EH (cell line): ENCODE results near the gene NADSYN1.
A peak's percentile ranks its signal among the peaks of the same experiment; 100 is the strongest.
"Not testable (repeated sequence)": the region's sequence is repeated elsewhere in the genome, so short reads cannot be mapped to it uniquely, and the experiment has no call there.

Experiments used
- DNase-seq: peaks from one replicate; pipeline ENCODE4 v3.0.0-alpha.2; 2015; ENCODE audit warnings: low read depth

The NADSYN1 gene

DNA sequence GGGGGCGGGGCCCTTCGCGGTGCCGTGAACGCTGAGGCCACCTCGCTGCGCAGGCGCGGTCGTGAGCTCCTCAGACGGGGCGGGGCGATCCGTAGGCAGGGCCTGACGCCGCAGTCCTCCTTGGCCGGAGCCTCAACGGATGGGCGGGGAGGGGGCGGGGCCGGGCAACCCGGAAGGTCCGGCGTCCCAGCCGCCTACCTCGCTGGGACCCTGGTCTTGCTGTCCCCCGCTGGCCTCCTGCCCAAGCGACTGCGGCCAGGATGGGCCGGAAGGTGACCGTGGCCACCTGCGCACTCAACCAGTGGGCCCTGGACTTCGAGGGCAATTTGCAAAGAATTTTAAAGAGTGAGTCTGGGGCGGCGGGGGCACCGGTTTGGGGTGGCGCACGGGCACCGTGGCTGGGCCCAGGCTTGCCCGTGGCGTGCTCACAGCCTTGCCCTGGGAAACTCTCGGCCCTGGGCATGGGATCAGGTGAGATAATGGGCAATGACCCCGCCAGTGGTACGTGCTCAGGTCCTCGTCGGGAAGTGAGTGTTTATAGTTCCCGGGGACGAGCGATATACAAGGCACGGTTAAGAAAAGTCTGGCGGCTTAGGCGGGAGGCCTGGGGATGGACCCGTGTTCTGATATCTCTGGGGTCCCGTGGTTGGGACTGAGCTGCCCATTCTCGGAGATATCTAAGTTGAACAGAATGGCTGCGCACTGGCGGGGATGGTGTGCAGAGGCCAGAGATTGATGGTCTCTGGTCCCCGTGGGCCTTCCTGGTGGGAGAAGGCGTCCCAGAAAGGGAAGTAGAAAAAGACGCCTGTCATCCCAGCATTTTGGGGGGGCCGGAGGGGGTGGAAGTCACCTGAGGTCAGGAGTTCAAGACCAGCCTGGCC is at the start of gene NADSYN1:
Gene NADSYN1 (plus strand): TSS at position 167 of the 881 bp plus-strand sequence. CDS start 94 bp downstream, at position 261.
- DNase-seq: peak; percentile 94

DNA sequence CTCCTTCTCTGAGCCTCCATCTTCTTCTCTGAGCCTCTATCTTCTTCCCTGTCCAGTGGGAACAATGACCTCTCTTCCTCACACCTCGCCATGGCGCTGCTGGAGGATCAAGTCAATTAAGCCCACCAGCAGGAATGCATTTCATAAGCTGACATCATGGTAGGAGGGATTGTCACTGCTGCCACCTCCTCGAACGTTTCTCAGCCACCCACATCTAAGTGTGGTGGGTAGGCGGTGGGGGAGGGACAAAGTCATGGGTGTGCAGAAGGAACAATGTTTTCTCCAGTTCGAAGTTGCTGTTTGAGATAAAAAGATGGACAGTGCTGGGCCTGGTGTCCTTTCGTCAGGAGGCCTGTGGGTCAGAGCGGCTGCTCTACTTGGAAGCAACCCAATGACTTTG is 48.8 kb upstream of the NADSYN1 start:
- DNase-seq: no peak

DNA sequence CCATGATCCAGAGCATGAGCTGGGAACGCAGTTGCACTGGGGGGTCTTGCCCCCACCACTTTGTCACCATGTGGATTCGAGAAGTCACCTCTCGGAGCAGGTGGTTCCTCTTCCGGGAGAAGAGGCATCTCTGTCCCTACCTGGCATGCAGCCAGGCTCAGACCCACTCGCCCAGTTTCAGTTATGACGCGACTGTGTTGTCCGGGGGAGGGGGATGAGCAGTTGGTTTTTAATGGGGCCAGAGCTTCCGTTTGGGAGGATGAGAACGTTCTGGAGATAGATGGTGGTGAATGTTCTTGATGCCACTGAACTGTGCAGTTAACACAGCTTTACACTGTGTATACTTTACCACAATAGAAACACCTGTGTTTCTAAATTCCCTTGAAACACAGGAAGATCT is 46.3 kb upstream of the NADSYN1 start:
- DNase-seq: no peak

DNA sequence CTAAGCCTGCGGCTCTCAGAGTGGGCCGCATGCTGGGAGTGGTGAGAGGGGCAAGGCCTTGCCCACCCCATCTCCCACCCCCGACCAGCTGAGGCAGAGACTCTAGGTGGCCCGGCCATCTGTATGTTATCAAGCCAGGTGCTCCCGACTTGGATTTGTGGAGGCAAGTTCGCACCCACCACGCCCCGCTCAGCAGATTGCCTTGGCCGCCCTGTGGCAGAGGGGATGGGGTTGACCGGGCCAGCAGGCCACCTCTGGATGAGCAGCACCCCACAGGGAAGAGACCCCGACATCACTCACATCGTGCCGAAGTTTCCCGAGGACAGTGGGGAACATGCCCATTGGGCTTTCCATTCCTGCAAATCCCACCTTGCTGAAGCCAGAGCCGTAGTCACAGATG is 45.6 kb upstream of the NADSYN1 start:
- no peak for DNase-seq

DNA sequence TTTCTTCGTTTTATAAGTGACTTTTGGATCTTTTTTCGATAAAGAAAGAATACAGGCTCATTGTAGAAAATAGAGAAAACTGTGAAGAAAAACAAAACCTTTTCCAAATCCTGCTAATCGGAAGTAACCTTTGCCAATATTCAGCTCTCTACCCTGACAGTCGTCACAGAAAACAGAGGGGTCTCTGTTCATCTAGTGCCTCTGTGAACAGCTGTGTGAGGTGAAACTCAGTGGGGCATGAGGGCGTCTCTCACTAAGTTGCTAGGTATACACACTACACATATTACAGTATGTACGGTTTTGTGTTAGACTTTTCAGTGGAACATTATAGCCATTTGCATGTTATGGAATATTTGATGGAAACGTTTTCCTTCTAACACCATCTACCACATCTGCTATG is 44.2 kb upstream of the NADSYN1 start:
- no peak for DNase-seq

DNA sequence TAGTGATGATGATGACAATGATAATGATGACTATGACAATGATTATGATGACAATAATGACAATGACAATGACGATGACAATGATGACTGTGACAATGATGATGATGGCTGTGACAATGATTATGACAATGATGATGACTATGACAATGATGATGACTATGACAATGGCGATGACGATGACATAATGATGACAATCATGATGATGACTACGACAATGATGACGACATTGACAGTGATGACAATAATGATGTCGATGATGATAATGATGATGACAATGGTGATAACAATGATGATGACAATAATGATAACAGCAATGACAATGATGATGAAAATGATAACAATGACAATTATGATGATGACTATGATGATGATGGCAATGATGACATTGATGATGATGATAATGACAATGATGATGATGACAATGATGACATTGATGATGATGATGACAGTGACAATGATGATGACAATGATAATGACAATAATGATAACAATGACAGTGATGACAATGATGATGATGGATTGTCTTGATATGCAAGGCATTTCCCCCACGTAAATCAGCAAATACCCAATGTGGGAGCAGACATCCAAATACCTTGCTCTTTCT is 42.5 kb upstream of the NADSYN1 start:
- DNase-seq: no peak

DNA sequence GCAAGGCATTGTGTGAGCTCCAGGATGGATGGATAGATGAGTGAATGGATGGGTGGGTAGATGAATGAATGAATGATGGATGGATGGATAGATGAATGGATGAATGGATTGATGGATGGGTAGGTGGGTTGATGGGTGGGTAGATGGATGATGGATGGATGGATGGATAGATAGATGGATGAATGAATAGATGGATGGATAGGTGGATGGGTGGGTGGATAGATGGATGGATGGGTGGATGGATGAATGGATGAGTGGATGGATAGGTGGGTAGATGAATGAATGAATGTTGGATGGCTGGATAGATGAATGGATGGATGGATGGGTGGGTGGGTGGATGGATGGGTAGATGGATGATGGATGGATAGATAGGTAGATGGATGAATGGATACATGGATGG is 38.4 kb upstream of the NADSYN1 start:
- no peak for DNase-seq

DNA sequence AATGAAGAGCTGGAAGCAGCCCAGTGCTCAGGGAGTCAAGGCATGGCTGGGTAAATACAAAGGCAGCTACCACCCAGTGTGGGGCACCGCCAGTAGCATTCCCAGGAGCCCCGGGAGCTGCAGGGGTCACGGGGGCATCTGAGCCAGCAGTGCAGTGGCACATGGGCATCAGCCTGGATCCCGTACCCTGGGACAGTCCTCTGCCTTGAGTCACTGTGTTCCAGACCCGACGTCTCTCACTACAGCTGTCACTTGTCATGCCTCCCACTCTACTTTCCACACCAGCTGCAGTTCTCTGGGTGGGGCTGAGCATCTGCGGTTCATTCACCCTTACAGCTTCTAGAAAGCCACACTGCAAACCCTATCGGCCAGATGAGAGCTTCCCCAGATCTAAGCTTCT is 34.4 kb upstream of the NADSYN1 start:
- DNase-seq: no peak

DNA sequence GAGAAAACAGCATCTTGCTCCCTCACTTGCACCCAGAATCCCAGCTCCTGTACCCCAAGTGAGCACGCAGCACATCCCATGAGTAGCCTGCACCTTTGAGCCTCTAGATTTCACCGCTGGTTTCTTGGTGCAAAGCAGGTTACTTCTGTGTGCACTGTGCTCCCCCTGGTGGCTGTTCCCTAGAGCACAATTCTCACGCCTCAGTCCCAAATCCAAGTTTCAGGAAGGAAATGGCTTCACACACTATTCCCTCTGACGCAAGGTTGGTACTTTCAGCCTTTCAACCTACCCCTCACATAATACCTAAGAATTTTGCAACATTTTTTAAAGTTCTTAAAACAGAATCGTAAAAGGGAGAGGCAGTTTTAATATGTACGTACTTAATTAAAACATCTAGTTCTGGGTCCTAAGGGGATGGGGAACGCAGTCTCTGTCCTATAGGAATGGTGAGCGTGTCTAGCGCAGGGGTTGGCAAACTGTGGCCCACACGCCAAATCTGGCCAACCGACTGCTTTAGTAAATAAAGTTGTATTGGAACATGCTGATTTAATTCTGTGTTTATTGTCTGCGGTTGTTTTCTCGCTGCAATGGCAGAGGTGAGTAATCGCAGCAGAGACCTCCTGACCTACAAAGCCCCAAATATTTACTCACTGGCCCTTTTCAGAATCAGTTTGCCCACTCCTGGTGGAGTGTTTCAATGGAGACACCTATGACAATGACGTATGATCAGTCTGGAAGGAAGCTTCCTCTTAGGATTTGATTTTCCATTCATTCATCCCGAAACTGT is 32.4 kb upstream of the NADSYN1 start:
- peak; percentile 55 for DNase-seq

DNA sequence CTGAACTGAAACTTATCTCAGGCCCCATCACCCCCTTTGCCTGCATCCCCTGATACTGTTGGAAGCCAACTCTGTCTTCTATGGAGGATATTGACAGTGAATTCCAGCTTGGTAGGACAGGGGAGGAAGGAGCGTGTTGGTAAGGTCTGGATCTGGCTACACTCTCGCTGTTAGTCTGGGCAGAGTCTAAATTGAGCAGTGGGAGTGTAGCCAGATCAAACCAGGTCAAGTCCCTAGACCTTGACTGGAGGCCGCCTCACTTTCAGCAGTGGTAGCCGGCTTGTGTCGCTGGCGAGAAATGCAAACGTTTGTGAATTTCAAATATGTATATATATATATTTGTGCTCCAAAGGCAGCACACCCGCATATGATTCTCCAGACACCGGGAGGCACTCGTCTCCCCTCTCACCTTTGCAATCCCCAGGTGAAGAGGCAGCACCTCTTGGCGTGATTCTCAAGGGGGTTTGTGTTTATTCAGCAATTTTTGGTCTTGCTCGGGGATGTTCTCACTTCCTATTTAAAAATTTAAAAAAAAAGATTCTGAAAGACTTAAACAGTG is 31.5 kb upstream of the NADSYN1 start:
- DNase-seq: no peak

DNA sequence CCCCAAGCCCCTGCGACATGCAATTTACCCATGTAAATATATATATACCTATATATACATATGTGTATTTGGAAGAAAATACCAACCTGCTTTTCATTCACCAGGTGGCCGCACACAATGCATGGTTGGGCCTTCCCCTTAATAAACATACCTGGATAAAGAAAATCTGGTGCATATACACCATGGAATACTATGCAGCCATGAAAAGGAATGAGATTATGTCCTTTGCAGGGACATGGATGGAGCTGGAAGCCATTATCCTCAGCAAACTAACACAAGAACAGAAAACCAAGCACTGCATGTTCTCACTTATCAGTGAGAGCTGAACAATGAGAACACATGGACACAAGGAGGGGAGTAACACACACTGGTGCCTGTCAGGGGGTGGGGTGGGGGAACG is 30.7 kb upstream of the NADSYN1 start:
- DNase-seq: not testable (repeated sequence)

DNA sequence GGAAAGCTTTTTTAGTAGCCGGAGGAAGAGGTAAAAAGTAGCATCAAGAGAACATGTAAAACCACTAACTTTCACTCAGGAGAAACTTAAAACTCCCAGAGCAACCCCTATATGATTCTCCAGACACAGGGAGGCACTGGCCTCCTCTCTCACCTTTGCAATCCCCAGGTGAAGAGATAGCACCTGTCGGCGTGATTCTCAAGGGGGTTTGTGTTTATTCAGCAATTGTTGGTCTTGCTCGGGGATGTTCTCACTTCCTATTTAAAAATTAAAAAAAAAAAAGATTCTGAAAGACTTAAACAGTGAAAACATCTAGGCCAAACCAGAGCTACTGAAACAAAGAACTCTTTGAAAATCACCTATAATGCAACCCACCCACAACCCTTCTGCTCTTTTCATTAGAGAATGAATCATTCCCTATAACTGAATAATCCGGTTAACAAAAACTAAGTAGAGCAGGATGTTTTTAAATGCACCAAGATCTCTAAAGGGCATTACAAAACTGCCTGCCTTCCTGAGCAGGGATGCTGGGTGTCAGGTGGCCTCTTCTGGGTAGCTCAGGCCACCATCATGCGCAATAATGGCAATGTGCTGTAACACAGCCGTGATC is 29.7 kb upstream of the NADSYN1 start:
- DNase-seq: no peak

DNA sequence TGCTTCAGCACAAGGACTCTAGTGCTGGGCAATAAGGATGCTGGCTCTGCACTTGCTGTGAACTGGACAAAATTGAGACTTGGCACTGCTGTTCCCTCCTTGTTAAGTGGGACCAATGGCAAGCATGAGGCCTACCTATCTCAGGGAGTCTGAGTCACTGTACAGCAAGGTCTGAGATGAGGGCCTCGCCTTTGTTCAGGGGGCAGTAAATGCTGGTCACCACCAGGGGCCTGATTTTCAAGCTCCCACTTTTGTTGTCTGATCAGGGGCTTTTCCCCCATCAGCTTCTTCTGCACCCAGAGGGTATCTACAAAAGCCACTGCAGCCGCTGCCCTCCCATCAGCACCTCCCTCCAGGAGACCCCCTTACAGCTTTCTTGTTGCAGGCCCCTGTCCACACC is 27.6 kb upstream of the NADSYN1 start:
- no peak for DNase-seq

DNA sequence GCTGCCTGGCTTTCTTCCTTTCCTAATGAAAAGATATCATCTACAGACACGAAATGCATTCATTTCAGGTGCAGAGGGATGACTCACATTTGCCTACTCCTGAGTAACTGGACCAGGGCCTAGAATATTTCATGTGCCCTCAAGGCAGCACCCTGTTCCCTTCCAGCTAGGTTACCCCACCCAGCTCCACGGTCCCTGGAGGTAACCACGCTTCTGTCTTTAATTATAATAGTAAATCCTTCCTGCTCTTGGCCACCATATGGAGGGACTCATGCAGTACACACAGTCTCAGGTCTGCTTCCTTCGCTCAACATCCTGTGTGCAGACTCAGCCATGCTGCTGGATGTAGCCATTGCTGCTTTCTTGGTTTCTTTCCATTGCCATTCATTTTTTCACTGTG is 27.1 kb upstream of the NADSYN1 start:
- no peak for DNase-seq

DNA sequence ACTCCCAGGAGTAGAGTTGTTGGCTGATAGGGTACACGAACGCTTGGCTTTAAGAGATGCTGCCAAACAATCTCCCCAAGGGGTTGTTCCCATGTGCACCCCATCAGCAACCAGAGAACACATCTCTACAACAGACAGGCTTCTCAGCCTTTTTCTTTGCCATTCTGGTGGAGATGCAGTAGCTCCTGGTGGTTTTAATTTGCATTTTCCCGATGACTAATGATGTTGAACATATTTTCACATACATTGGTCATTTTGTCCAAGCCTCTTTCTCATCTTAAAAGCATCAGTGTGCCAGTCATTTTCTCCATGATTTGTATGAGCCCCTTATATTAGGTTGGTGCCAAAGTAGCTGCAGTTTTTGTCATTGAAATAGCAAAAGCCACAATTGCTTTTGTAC is 26.6 kb upstream of the NADSYN1 start:
- DNase-seq: peak; percentile 5

DNA sequence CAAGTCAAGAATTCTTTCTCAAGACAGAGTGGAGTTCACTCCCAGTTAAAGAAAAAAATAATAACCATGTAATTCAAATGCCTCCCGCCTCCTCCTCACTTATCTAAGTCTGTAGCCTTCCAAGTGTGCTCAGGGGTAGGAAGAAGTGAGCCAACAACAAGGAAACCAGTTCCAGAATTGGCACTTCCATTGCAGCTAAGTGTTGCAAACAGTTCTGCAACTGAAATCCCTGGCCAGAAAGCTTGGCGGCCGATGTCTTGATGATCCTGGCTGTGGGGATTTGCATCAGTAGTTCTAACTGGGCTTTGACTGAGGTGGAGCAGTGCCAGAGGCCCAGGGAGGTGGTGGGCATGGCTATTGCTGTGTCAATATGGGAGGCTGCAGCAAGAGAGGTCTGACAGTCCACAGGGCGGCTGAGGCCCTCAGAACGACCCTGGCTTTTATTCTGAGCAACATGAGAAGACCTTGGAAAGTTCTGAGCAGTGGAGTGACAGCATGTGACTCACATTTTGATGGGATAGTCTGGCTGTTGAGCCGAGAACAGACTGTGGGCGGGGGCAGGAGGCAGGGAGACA is 24.1 kb upstream of the NADSYN1 start:
- no peak for DNase-seq

DNA sequence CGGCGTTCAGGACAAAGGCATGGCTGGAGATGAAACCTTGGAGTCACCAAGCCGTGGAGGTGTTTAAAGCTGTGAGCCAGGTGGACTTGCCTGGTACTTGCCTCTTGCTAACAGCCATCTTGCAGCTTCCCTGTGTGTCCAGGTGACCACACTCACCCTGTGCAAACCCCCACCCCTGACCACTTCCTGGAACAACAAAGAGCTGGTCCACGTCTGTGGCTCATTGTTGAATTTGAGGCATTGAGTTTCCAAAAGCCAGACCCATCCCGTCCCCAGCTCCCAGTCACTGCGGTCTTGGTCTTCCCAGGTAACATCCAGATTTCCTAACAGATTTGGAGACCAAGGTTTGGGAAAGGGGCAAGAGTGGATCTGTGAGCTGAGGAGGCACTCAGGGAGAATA is 23.3 kb upstream of the NADSYN1 start:
- no peak for DNase-seq

DNA sequence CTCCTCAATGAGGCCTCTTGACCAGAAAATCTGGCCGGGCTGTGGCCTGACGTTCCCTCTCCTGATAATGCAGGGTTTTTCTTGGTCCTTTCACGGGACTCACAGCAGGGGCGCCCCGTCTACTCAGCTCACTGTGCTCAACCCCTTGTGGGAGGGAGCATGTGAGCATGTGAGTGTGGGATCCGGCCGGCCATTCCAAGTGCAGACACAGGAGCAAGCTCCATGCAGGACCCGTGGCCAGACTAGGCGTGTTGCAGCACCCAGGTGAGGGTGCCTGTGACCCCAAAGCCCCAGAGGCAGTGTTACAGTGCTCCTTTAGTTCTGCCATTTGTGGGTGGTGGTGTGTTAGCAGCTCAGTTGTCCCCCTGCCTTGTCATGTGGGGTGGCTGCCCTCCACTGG is 22.8 kb upstream of the NADSYN1 start:
- DNase-seq: no peak

DNA sequence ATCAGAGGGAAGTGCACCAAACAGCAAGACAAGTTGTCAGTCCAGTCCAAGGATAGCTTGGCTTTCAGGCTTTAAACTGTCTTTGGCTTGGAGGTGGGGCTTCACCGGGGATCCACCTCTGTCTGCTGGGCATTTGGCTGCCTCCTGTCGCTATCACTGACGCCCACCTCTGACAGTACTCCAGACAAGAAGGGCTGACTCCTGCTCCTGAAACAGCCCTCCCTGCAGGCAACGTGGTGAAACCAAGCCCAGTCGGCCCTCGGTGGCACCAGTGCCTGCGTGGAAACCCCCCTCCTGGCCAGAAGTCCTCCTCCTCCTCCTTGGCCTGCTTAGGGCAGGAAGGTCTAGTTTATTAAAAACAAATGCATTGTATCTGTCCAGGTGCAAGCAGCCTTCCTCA is 21.7 kb upstream of the NADSYN1 start:
- DNase-seq: no peak

DNA sequence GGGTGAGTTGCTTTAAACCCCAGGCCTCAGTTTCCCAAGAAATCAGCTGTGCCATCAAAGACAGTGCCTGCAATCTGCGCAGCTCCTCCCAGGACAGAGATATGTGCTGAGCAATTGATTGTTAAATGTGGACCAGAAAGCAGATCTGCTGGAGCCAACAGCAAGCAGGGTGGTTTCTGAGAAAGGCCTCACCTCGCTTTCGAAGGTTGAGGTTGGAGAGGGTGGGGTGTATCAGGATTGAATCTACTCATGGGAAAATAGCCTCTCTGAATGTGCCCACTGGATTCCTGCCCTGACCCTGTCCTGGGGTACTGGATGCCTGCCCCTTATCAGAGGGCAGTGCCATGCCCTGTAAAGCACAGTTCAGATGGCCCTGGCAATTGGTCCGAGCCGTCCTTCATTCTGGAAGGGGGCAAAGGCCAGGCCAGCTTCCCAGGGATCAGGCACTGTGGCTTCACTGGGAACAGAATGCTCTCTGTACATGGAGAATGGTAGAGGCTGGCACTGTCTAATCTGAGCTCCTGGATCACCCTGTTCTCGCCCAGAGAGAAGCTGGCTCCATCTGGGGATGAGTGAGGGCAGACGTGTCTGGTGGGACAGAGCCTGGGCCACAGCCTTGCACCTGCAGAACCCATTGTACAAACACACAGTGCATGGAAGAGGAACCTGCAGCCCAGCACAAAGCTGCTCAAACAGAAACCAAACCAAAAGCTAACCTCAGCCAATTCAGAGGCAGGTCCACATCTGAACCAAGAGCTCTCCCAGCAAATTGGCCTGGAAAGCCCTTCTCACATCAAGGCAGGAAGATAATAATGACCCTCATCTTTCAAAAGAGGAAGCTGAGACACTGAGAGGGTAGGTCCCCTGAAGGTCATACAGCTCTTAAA is 20.0 kb upstream of the NADSYN1 start:
- DNase-seq: no peak
